GM23338 (cell line): ENCODE data around the gene ARF1.

Source experiments
- EZH2 ChIP-seq: fragments of 200-600 bp; sonication (generic); IDR thresholded peaks from one replicate; pipeline ENCODE4 v1.8.0; 2017; ENCODE audit warnings: antibody characterized with exemption, mild to moderate bottlenecking, low read depth; ENCODE audit not compliant: unreplicated experiment
- EZH2phosphoT487 ChIP-seq: fragments of 200-600 bp; sonication (generic); IDR thresholded peaks from one replicate; pipeline ENCODE4 v1.8.1; 2018; ENCODE audit warnings: antibody characterized with exemption; ENCODE audit not compliant: unreplicated experiment
- JUNB ChIP-seq: IDR thresholded peaks from one replicate; pipeline ENCODE4 v1.6.1; 2016; ENCODE audit warnings: antibody characterized with exemption; ENCODE audit not compliant: unreplicated experiment
- POLR2AphosphoS5 ChIP-seq: IDR thresholded peaks from 2 replicates; pipeline ENCODE4 v1.6.1; 2016; ENCODE audit warnings: antibody characterized with exemption, low read depth
- ZNF331 ChIP-seq: fragments of 250-450 bp; sonication (Bioruptor Pico); IDR thresholded peaks from 2 replicates; pipeline ENCODE4 v1.5.0; 2020; ENCODE audit warnings: low read depth, mild to moderate bottlenecking, moderate library complexity
- TF ChIP-seq, protein P1 (sequence below), 2 experiments: fragments of 200-600 bp in 1 of 2; sonication (generic) in 1 of 2; conservative IDR thresholded peaks; 2 replicates each; pipeline versions ENCODE4 v1.5.1 to v1.6.1; 2016 to 2017; ENCODE audit warnings: antibody characterized with exemption in 2 of 2, low read depth in 2 of 2, mild to moderate bottlenecking in 2 of 2, moderate library complexity in 1 of 2

DNA sequence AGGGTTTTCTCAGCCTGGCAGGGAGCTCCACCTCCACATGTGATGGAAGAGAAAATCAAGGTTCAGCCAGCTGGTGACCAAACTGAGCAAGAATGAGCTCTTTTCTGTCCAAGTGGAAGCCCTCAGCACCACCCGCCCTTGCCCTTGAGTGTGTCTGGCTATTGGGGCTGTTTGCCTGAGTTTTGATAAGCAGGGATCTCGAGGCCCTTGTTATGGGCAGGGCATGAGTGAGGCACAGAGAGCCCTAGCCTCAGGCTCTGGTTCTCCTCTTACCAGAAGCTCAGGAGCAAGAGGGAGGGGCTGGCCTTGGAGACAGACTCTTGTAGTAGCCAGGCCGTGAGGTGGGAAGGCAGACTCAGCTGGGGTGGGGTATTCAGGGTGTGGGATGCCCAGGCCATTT lies 37.5 kb upstream of the ARF1 start:
- TF ChIP-seq, protein P1, sequence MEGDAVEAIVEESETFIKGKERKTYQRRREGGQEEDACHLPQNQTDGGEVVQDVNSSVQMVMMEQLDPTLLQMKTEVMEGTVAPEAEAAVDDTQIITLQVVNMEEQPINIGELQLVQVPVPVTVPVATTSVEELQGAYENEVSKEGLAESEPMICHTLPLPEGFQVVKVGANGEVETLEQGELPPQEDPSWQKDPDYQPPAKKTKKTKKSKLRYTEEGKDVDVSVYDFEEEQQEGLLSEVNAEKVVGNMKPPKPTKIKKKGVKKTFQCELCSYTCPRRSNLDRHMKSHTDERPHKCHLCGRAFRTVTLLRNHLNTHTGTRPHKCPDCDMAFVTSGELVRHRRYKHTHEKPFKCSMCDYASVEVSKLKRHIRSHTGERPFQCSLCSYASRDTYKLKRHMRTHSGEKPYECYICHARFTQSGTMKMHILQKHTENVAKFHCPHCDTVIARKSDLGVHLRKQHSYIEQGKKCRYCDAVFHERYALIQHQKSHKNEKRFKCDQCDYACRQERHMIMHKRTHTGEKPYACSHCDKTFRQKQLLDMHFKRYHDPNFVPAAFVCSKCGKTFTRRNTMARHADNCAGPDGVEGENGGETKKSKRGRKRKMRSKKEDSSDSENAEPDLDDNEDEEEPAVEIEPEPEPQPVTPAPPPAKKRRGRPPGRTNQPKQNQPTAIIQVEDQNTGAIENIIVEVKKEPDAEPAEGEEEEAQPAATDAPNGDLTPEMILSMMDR (conservative IDR thresholded peaks at IDR 0.05; ENCODE audit: low read depth in 2 of 2): no peak
- TF ChIP-seq EZH2phosphoT487 (no peak), EZH2 (no peak), ZNF331 (CRISPR knock-in tag) (no peak), JUNB (no peak), POLR2AphosphoS5 (no peak)
